Fibroblast of lung (primary cell): ENCODE measurements around the gene DLGAP4. TPM values are rescaled to one million over a fixed set of nuclear protein-coding genes. Genes with fewer than 3 reads are reported as not detected.

Source experiments
- DNase-seq, 2 donors: peaks; one replicate each; pipeline versions ENCODE4 v3.0.0 to v3.0.0-alpha.2; 2010; ENCODE audit warnings: low read depth in 2 of 2
- H2AFZ ChIP-seq: 2 replicates; pipeline ENCODE4 v1.5.1; 2012; ENCODE audit warnings: low read length, control low read depth, inconsistent platforms
- H3K27ac ChIP-seq: 2 replicates; pipeline ENCODE4 v1.5.1; 2011; ENCODE audit warnings: low read length, control low read depth; ENCODE audit not compliant: insufficient read depth
- H3K27me3 ChIP-seq: 2 replicates; pipeline ENCODE4 v1.5.1; 2011; ENCODE audit warnings: mild to moderate bottlenecking, low read length; ENCODE audit not compliant: control insufficient read depth, insufficient read depth
- H3K36me3 ChIP-seq: 2 replicates; pipeline ENCODE4 v1.5.1; 2011; ENCODE audit warnings: low read length; ENCODE audit not compliant: control insufficient read depth, insufficient read depth
- H3K4me1 ChIP-seq: 2 replicates; pipeline ENCODE4 v1.5.1; 2011; ENCODE audit warnings: low read length; ENCODE audit not compliant: control insufficient read depth, insufficient read depth; ENCODE audit errors: extremely low read depth
- H3K4me2 ChIP-seq: 2 replicates; pipeline ENCODE4 v1.5.1; 2011; ENCODE audit warnings: low read length, control low read depth; ENCODE audit not compliant: insufficient read depth; ENCODE audit errors: extremely low read depth
- H3K4me3 ChIP-seq, 4 experiments: fragments of 200-600 bp in 1 of 4; sonication (generic) in 1 of 4; replicated peaks in 1 of 4; 2 replicates each; pipeline ENCODE4 v1.5.1; 2011 to 2016; ENCODE audit warnings: low read length in 4 of 4, low read depth in 3 of 4, mild to moderate bottlenecking in 3 of 4, control low read depth in 2 of 4, inconsistent platforms in 1 of 4, mixed read lengths in 1 of 4; ENCODE audit not compliant: insufficient read depth in 1 of 4; ENCODE audit errors: control extremely low read depth in 1 of 4
- H3K79me2 ChIP-seq: 2 replicates; pipeline ENCODE4 v1.5.1; 2012; ENCODE audit warnings: mild to moderate bottlenecking, low read length, inconsistent platforms; ENCODE audit not compliant: control insufficient read depth, insufficient read depth
- H3K9ac ChIP-seq: 2 replicates; pipeline ENCODE4 v1.5.1; 2011; ENCODE audit warnings: mild to moderate bottlenecking, low read length, control low read depth; ENCODE audit not compliant: insufficient read depth
- H3K9me3 ChIP-seq: 2 replicates; pipeline ENCODE4 v1.5.1; 2012; ENCODE audit warnings: low read depth, low read length; ENCODE audit not compliant: control insufficient read depth, insufficient read depth
- H4K20me1 ChIP-seq: 2 replicates; pipeline ENCODE4 v1.5.1; 2011; ENCODE audit warnings: low read length; ENCODE audit not compliant: control insufficient read depth, insufficient read depth; ENCODE audit errors: extremely low read depth
- CTCF ChIP-seq, 2 donors: IDR thresholded peaks in 1 of 2; conservative IDR thresholded peaks in 1 of 2; 1 replicate in 1 of 2; 2 replicates in 1 of 2; pipeline ENCODE4 v1.5.1; 2011 to 2012; ENCODE audit warnings: low read length in 2 of 2, control low read depth in 1 of 2, inconsistent platforms in 1 of 2, low read depth in 1 of 2, mild to moderate bottlenecking in 1 of 2
- EZH2 ChIP-seq: IDR thresholded peaks from 2 replicates; pipeline ENCODE4 v1.5.1; 2012; ENCODE audit warnings: low read length, control low read depth, mild to moderate bottlenecking; ENCODE audit errors: missing control alignments
- polyA plus RNA-seq, 2 donors: library from polyadenylated mRNA; depleted of rRNA in 1 of 2; stranded (reverse) in 1 of 2; unstranded in 1 of 2; fragments of >200 nt; gene quantifications; 2 replicates each; pipeline ENCODE4 v1.2.1, GENCODE V29; 2011 to 2012; ENCODE audit warnings: missing spikeins in 1 of 2
- total RNA-seq: library from RNA; depleted of rRNA; stranded (reverse); fragments of >200 nt; gene quantifications from 2 replicates; pipeline ENCODE4 v1.2.1, GENCODE V29; 2014

Gene DLGAP4
- total and polyA plus RNA-seq, 2 donors (not counting 1 experiment from before 2014, with no cell fraction given) = 25.9 to 26.9 TPM

- no peak overlapping the region for H3K9ac ChIP-seq
- no peaks in the 10 kb centered on the region for H3K4me1 ChIP-seq
- H3K27ac ChIP-seq = no peak overlapping the region
- peaks cover 5% of the 10 kb centered on the region for H3K27me3 ChIP-seq
- H3K36me3 ChIP-seq = no peaks in the 10 kb centered on the region
- H3K9me3 ChIP-seq = no peaks in the 10 kb centered on the region
- H2AFZ ChIP-seq = no peak overlapping the region
- no peaks in the 10 kb centered on the region for H4K20me1 ChIP-seq
- H3K4me3 ChIP-seq = no peak overlapping the region
- DNase-seq = no peak
- no peaks in the 10 kb centered on the region for H3K79me2 ChIP-seq
- TF ChIP-seq CTCF (conservative IDR thresholded peaks at IDR 0.05 in 1 of 2, IDR thresholded peaks at IDR 0.05 in 1 of 2; ENCODE audit: low read depth in 1 of 2, low read length in 2 of 2) = no peak
- TF ChIP-seq EZH2 = no peak
- H3K4me2 ChIP-seq = no peak overlapping the region
Observed at GRCh38 chr20:36315545-36316351, 9.6 kb downstream of the DLGAP4 start.

- TF ChIP-seq EZH2 = no peak
- no peak for TF ChIP-seq CTCF (conservative IDR thresholded peaks at IDR 0.05 in 1 of 2, IDR thresholded peaks at IDR 0.05 in 1 of 2; ENCODE audit: low read depth in 1 of 2, low read length in 2 of 2)
- Histone ChIP-seq H3K4me3 (no peak overlapping the region), H3K9ac (no peak overlapping the region), H3K27me3 (peaks cover 5% of the 10 kb centered on the region), H3K79me2 (no peaks in the 10 kb centered on the region), H3K36me3 (no peaks in the 10 kb centered on the region), H3K4me2 (no peak overlapping the region), H3K27ac (no peak overlapping the region), H3K4me1 (no peaks in the 10 kb centered on the region), H2AFZ (no peak overlapping the region), H3K9me3 (no peaks in the 10 kb centered on the region), H4K20me1 (no peaks in the 10 kb centered on the region)
- DNase-seq = no peak
Observed at GRCh38 chr20:36317675-36318074, 11.5 kb downstream of the DLGAP4 start.

- H3K9ac ChIP-seq = no peak overlapping the region
- no peaks in the 10 kb centered on the region for H3K4me1 ChIP-seq
- no peaks in the 10 kb centered on the region for H4K20me1 ChIP-seq
- H2AFZ ChIP-seq = no peak overlapping the region
- H3K4me3 ChIP-seq = no peak overlapping the region
- no peaks in the 10 kb centered on the region for H3K79me2 ChIP-seq
- peaks cover 5% of the 10 kb centered on the region for H3K27me3 ChIP-seq
- H3K9me3 ChIP-seq = no peaks in the 10 kb centered on the region
- H3K4me2 ChIP-seq = no peak overlapping the region
- H3K36me3 ChIP-seq = no peaks in the 10 kb centered on the region
- DNase-seq = no peak
- TF ChIP-seq CTCF (conservative IDR thresholded peaks at IDR 0.05 in 1 of 2, IDR thresholded peaks at IDR 0.05 in 1 of 2; ENCODE audit: low read depth in 1 of 2, low read length in 2 of 2) (no peak), EZH2 (no peak)
- no peak overlapping the region for H3K27ac ChIP-seq
Observed at GRCh38 chr20:36318166-36318565, 12.0 kb downstream of the DLGAP4 start.
